Thyroid gland (tissue), 4 donors: ENCODE measurements around the gene GALNT1. TPM values are rescaled to one million over a fixed set of nuclear protein-coding genes. Genes with fewer than 3 reads are reported as not detected.

Experiments used
- DNase-seq, 2 donors: peaks; one replicate each; pipeline ENCODE4 v3.0.0-alpha.2; 2019
- H3K27ac ChIP-seq, 3 donors: fragments of 200-600 bp; sonication (generic); 1 replicate in 2 of 3; 2 replicates in 1 of 3; pipeline ENCODE4 v1.5.1; 2016 to 2019; ENCODE audit warnings: mild to moderate bottlenecking in 1 of 3, moderate library complexity in 1 of 3
- H3K27me3 ChIP-seq: fragments of 200-600 bp; sonication (generic); one replicate; pipeline ENCODE4 v1.5.1; 2019
- H3K36me3 ChIP-seq, 2 donors: fragments of 200-600 bp; sonication (generic); one replicate each; pipeline ENCODE4 v1.5.1; 2016 to 2019
- H3K4me1 ChIP-seq, 2 donors: fragments of 200-600 bp; sonication (generic); one replicate each; pipeline ENCODE4 v1.5.1; 2017 to 2019
- H3K4me3 ChIP-seq, 3 donors: fragments of 200-600 bp; sonication (generic); replicated peaks in 1 of 3; 1 replicate in 2 of 3; 2 replicates in 1 of 3; pipeline ENCODE4 v1.5.1; 2016; ENCODE audit warnings: mild to moderate bottlenecking in 1 of 3
- H3K9me3 ChIP-seq: fragments of 200-600 bp; sonication (generic); one replicate; pipeline ENCODE4 v1.5.1; 2017
- CTCF ChIP-seq, 6 experiments: fragments of 200-600 bp in 3 of 6; fragments of 450-650 bp in 3 of 6; sonication (generic) in 3 of 6; IDR thresholded peaks; one replicate each; pipeline ENCODE4 v1.5.1; 2016 to 2019; ENCODE audit warnings: antibody characterized with exemption in 6 of 6, mild to moderate bottlenecking in 2 of 6, inconsistent platforms in 1 of 6, moderate library complexity in 1 of 6
- POLR2A ChIP-seq, 2 donors: fragments of 450-650 bp; IDR thresholded peaks; one replicate each; pipeline ENCODE4 v1.6.1; 2017; ENCODE audit warnings: antibody characterized with exemption in 2 of 2, mild to moderate bottlenecking in 2 of 2, moderate library complexity in 1 of 2
- WGBS, 2 donors: methylation state at CpG; one replicate each; pipeline ENCODE4 v1.1.5; 2017; 5-methylcytosine and 5-hydroxymethylcytosine counted together
- intact Hi-C: fragments of 100-400 bp; cut with DNase I; formaldehyde crosslinking; loops from one replicate; pipeline ENCODE4 v1.15.1; 2023
- total RNA-seq, 4 donors: library from RNA; depleted of rRNA; stranded (reverse); fragments of >200 nt; gene quantifications; one replicate each; pipeline ENCODE4 v1.2.3, GENCODE V29; 2016

GALNT1 gene
- total RNA-seq, 4 donors from 2014 or later, result 38.7 to 191 (median 46.3) TPM

- intact Hi-C loops, result no loop called here
- Histone ChIP-seq H3K4me1 (peaks cover 15 to 25% of the 10 kb centered on the region in 2 donors), H3K36me3 (no peaks in the 10 kb centered on the region), H3K4me3 (no peak overlapping the region), H3K9me3 (no peaks in the 10 kb centered on the region), H3K27me3 (no peaks in the 10 kb centered on the region), H3K27ac (no peak overlapping the region)
- 89 to 96% methylated on average over 3 of the region's 3 CpGs for WGBS, 2 donors
- DNase-seq, result no peak
- TF ChIP-seq POLR2A (IDR thresholded peaks at IDR 0.05) (no peak), CTCF (IDR thresholded peaks at IDR 0.05) (no peak)
Measured at GRCh38 chr18:35692866-35693265, 111.3 kb downstream of the GALNT1 start.

GRCh38 chr18:35693829-35694228 is 112.3 kb downstream of the GALNT1 start:
- Histone ChIP-seq H3K36me3 (no peaks in the 10 kb centered on the region), H3K4me1 (peaks cover 15 to 25% of the 10 kb centered on the region in 2 donors), H3K9me3 (no peaks in the 10 kb centered on the region), H3K27me3 (no peaks in the 10 kb centered on the region), H3K27ac (peak overlapping the region in 1 of 3 donors; percentile 87), H3K4me3 (no peak overlapping the region)
- TF ChIP-seq POLR2A (IDR thresholded peaks at IDR 0.05) (no peak), CTCF (IDR thresholded peaks at IDR 0.05) (no peak)
- WGBS, 2 donors, result 89 to 90% methylated on average over 4 of the region's 4 CpGs
- intact Hi-C loops, result no loop called here
- no peak for DNase-seq

- intact Hi-C loops, result no loop called here
- H3K4me1 ChIP-seq, result peaks cover 15 to 25% of the 10 kb centered on the region in 2 donors
- H3K9me3 ChIP-seq, result no peaks in the 10 kb centered on the region
- TF ChIP-seq POLR2A (IDR thresholded peaks at IDR 0.05), result no peak
- no peak for TF ChIP-seq CTCF (IDR thresholded peaks at IDR 0.05)
- WGBS, 2 donors, result 96 to 98% methylated on average over 2 of the region's 2 CpGs
- H3K36me3 ChIP-seq, result no peaks in the 10 kb centered on the region
- no peaks in the 10 kb centered on the region for H3K27me3 ChIP-seq
- H3K27ac ChIP-seq, result peak overlapping the region in 2 of 3 donors; percentile 80 to 87
- DNase-seq, result no peak
- H3K4me3 ChIP-seq, result no peak overlapping the region
Measured at GRCh38 chr18:35694808-35695207, 113.3 kb downstream of the GALNT1 start.

GRCh38 chr18:35695384-35695783 is 113.8 kb downstream of the GALNT1 start:
- H3K9me3 ChIP-seq, result no peaks in the 10 kb centered on the region
- TF ChIP-seq CTCF (IDR thresholded peaks at IDR 0.05) (no peak), POLR2A (IDR thresholded peaks at IDR 0.05) (no peak)
- no peak overlapping the region for H3K4me3 ChIP-seq
- DNase-seq, result no peak
- peak overlapping the region; percentile 53 to 87 (median 80) for H3K27ac ChIP-seq
- no peaks in the 10 kb centered on the region for H3K36me3 ChIP-seq
- 88 to 98% methylated on average over 1 of the region's 1 CpG for WGBS, 2 donors
- peaks cover 15 to 25% of the 10 kb centered on the region in 2 donors for H3K4me1 ChIP-seq
- no peaks in the 10 kb centered on the region for H3K27me3 ChIP-seq
- intact Hi-C loops, result no loop called here

- Histone ChIP-seq H3K27ac (peak overlapping the region; percentile 61 to 87 (median 80)), H3K4me3 (no peak overlapping the region), H3K9me3 (no peaks in the 10 kb centered on the region), H3K36me3 (no peaks in the 10 kb centered on the region), H3K4me1 (peaks cover 15 to 25% of the 10 kb centered on the region in 2 donors), H3K27me3 (no peaks in the 10 kb centered on the region)
- intact Hi-C loops, result no loop called here
- TF ChIP-seq CTCF (IDR thresholded peaks at IDR 0.05) (no peak), POLR2A (IDR thresholded peaks at IDR 0.05) (peak in 1 of 2 donors; percentile 19)
- WGBS, 2 donors, result 44 to 47% methylated on average over 8 of the region's 8 CpGs
- DNase-seq, result peak; percentile 81 to 90
Measured at GRCh38 chr18:35695803-35696202, 114.3 kb downstream of the GALNT1 start.
